Activated CD8-positive, alpha-beta T cell treated with anti-CD3 and anti-CD28 coated beads, Interleukin-2, amount 10 ng/mL, durations not matched to agents 7 days and 5 days (primary cell): ENCODE results near the gene USP3. TPM values are rescaled to one million over a fixed set of nuclear protein-coding genes. Genes with fewer than 3 reads are reported as not detected.
"Not testable (repeated sequence)": the region's sequence is repeated elsewhere in the genome, so short reads cannot be mapped to it uniquely, and the experiment has no call there.

Experiments
- ATAC-seq: fragments of 150-1000 bp; cut with Tn5 transposase; one replicate; pipeline ENCODE4 v1.10.0; 2021; ENCODE audit warnings: moderate library complexity
- CTCF ChIA-PET: fragments of 350-600 bp; sonication (Branson Sonifier 250); formaldehyde crosslinking; loops from one replicate; lab custom pipeline; 2021; ENCODE audit warnings: antibody characterized with exemption; lab: Charles Lee
- POLR2A ChIA-PET: fragments of 350-600 bp; sonication (Branson Sonifier 250); formaldehyde crosslinking; loops from one replicate; lab custom pipeline; 2021; ENCODE audit warnings: antibody characterized with exemption; lab: Charles Lee
- DNase-seq: peaks from one replicate; pipeline ENCODE4 v3.0.0-alpha.2; 2020
- H3K27ac Mint-ChIP-seq: one replicate; pipeline ENCODE4 v1.8.0; 2021; ENCODE audit warnings: mild to moderate bottlenecking, mixed read lengths
- H3K27me3 Mint-ChIP-seq: one replicate; pipeline ENCODE4 v1.8.0; 2021; ENCODE audit warnings: low read depth, mixed read lengths
- H3K36me3 Mint-ChIP-seq: one replicate; pipeline ENCODE4 v1.8.0; 2021; ENCODE audit warnings: low read depth, mixed read lengths
- H3K4me1 Mint-ChIP-seq: one replicate; pipeline ENCODE4 v1.8.0; 2021; ENCODE audit warnings: low read depth, mixed read lengths
- H3K4me3 Mint-ChIP-seq: one replicate; pipeline ENCODE4 v1.8.0; 2021; ENCODE audit warnings: mild to moderate bottlenecking, mixed read lengths
- H3K9me3 Mint-ChIP-seq: one replicate; pipeline ENCODE4 v1.8.0; 2022; ENCODE audit warnings: mixed read lengths; ENCODE audit not compliant: insufficient read depth
- total RNA-seq, 2 experiments: library from RNA; stranded (reverse); gene quantifications; one replicate each; pipeline ENCODE4 v1.2.3, GENCODE V29; 2021

The USP3 gene
- total RNA-seq, 2 experiments from 2014 or later, result 48.3 to 49.1 TPM

GRCh38 chr15:63478243-63478642, 26.1 kb upstream of the USP3 start:
- Mint-ChIP-seq H3K4me3 (no peak overlapping the region), H3K9me3 (no peaks in the 10 kb centered on the region), H3K36me3 (no peaks in the 10 kb centered on the region), H3K27ac (no peak overlapping the region), H3K27me3 (no peaks in the 10 kb centered on the region), H3K4me1 (peaks cover 49% of the 10 kb centered on the region)
- DNase-seq, result no peak
- no peak for ATAC-seq
- ChIA-PET CTCF (interaction anchor here (1.0 to 4.3 kb wide), 4 partner anchors 9 to 27 kb away, joined by 4 to 27 read pairs (median 10); partner anchors contain the start of gene USP3), POLR2A (interaction anchor here (6.5 kb wide), 1 partner anchor 26 kb away, joined by 36 read pairs; the partner anchor contains the start of gene USP3)

- no peaks in the 10 kb centered on the region for H3K36me3 Mint-ChIP-seq
- no peak overlapping the region for H3K27ac Mint-ChIP-seq
- no peak overlapping the region for H3K4me3 Mint-ChIP-seq
These were observed 24.0 kb upstream of the USP3 start for GRCh38 chr15:63480441-63480821.

GRCh38 chr15:63481105-63481810, 23.1 kb upstream of the USP3 start:
- Mint-ChIP-seq H3K27ac (no peak overlapping the region), H3K4me1 (peaks cover 54% of the 10 kb centered on the region), H3K36me3 (no peaks in the 10 kb centered on the region), H3K4me3 (no peak overlapping the region), H3K9me3 (no peaks in the 10 kb centered on the region), H3K27me3 (no peaks in the 10 kb centered on the region)
- ChIA-PET CTCF (interaction anchor here (2.0 to 8.2 kb wide), 5 partner anchors 15 to 24 kb away, joined by 5 to 124 read pairs (median 36); partner anchors contain the start of gene USP3), POLR2A (interaction anchor here (0.7 to 1.8 kb wide), 4 partner anchors 21 to 119 kb away, joined by 3 to 9 read pairs (median 4); no protein-coding TSS in a partner anchor)
- DNase-seq (no peak), ATAC-seq (no peak)

More at GRCh38 chr15:63480441-63480821, 24.0 kb upstream of the USP3 start:
- DNase-seq, result no peak
- Mint-ChIP-seq H3K27me3 (no peaks in the 10 kb centered on the region), H3K9me3 (no peaks in the 10 kb centered on the region), H3K4me1 (peaks cover 54% of the 10 kb centered on the region)
- ChIA-PET CTCF (interaction anchor here (1.7 to 5.7 kb wide), 5 partner anchors 14 to 119 kb away, joined by 5 to 36 read pairs (median 14); partner anchors contain the start of gene USP3), POLR2A (interaction anchor here (0.7 to 1.8 kb wide), 5 partner anchors 17 to 120 kb away, joined by 3 to 16 read pairs (median 9); partner anchors contain the start of gene USP3)
- ATAC-seq, result no peak

DNA sequence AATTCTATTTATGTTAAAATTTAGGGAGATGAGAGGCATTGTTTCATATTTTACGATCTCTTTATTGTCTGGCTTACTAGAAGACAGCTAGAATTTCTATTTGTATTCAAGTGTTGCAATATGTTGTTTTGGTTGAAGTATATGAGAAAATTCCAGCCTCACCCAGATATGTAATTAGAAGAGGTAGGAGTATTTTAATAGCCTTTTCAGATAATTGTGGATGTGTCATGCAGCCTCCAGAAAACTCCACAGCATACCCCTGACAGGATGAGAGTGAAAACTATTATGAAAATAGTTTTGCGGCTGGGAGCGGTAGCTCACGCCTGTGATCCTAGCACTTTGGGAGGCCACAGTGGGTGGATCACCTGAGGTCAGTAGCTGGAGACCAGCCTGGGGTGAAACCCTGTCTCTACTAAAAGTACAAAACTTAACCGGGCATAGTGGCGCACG, 21.5 kb upstream of the USP3 start:
- H3K4me1 Mint-ChIP-seq, result peaks cover 64% of the 10 kb centered on the region
- H3K9me3 Mint-ChIP-seq, result no peaks in the 10 kb centered on the region
- no peak overlapping the region for H3K27ac Mint-ChIP-seq
- CTCF ChIA-PET, result interaction anchor here (0.9 to 8.2 kb wide), 10 partner anchors 7 to 116 kb away, joined by 4 to 124 read pairs (median 8); partner anchors contain the start of gene USP3
- POLR2A ChIA-PET, result interaction anchor here (1.5 to 1.6 kb wide), 2 partner anchors 19 to 22 kb away, joined by 3 to 21 read pairs; partner anchors contain the start of gene USP3
- H3K27me3 Mint-ChIP-seq, result no peaks in the 10 kb centered on the region
- H3K4me3 Mint-ChIP-seq, result no peak overlapping the region
- no peak for ATAC-seq
- no peak for DNase-seq
- H3K36me3 Mint-ChIP-seq, result no peaks in the 10 kb centered on the region

DNA sequence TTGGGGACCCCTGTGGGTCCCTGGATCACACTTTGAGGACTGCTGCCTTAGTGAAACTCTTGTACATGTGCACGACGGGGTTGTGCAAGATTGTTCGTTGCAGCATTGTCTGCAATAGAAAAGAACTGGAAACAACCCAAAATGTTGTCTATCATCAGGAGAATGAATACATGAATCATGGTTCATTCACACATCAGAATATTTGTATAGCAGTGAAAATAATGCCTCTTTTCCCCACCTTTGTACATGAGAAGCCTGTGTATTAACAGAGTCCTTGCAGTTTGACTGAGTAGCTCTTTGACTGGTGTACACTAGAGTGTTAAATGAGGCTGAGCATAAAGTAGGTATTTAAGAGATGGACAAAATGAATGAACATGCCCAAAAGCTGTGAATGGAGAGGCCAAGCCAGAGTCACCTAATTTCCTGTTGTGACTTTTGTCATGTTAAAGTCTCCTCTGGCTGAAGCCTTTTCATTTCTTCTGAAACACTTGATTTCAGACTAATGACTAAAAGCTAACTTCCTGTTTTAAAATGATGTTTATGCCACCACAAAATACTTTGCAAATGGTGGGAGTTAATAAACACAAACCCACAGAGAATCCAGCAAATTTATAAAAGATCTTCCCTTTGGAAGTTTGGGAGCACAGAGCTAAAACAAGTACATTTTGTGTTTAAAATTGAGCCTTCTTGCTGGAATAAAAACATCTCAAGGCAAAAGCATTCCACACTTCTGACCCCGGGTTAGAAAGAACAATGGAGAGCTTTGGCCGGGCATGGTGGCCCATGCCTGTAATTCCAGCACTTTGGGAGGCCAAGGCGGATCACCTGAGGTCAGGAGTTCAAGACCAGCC, 20.6 kb upstream of the USP3 start:
- DNase-seq (no peak), ATAC-seq (no peak)
- Mint-ChIP-seq H3K27me3 (no peaks in the 10 kb centered on the region), H3K4me1 (peaks cover 64% of the 10 kb centered on the region), H3K27ac (peak overlapping the region; percentile 87), H3K4me3 (no peak overlapping the region), H3K9me3 (no peaks in the 10 kb centered on the region), H3K36me3 (no peaks in the 10 kb centered on the region)
- POLR2A ChIA-PET, result interaction anchor here (0.7 to 1.6 kb wide), 4 partner anchors 14 to 249 kb away, joined by 3 to 21 read pairs (median 4); partner anchors contain the start of gene USP3
- CTCF ChIA-PET, result interaction anchor here (0.7 to 8.2 kb wide), 14 partner anchors 8 to 126 kb away, joined by 3 to 124 read pairs (median 6); partner anchors contain the start of gene USP3

- H3K27me3 Mint-ChIP-seq, result no peaks in the 10 kb centered on the region
- H3K4me3 Mint-ChIP-seq, result no peak overlapping the region
- peak overlapping the region; percentile 87 for H3K27ac Mint-ChIP-seq
- H3K4me1 Mint-ChIP-seq, result peaks cover 59% of the 10 kb centered on the region
- ATAC-seq, result no peak
- ChIA-PET POLR2A (interaction anchor here (1.1 to 1.6 kb wide), 3 partner anchors 14 to 20 kb away, joined by 3 to 21 read pairs (median 5); partner anchors contain the start of gene USP3), CTCF (interaction anchor here (0.8 to 8.2 kb wide), 14 partner anchors 8 to 126 kb away, joined by 3 to 124 read pairs (median 6); partner anchors contain the start of gene USP3)
- DNase-seq, result no peak
- H3K9me3 Mint-ChIP-seq, result no peaks in the 10 kb centered on the region
- no peaks in the 10 kb centered on the region for H3K36me3 Mint-ChIP-seq
These were observed 19.8 kb upstream of the USP3 start for GRCh38 chr15:63484433-63485186.

- POLR2A ChIA-PET, result interaction anchor here (1.0 to 1.7 kb wide), 5 partner anchors 10 to 23 kb away, joined by 5 to 19 read pairs (median 11); partner anchors contain the start of gene USP3
- Mint-ChIP-seq H3K27ac (peak overlapping the region; percentile 62), H3K4me1 (peaks cover 53% of the 10 kb centered on the region), H3K36me3 (no peaks in the 10 kb centered on the region), H3K9me3 (no peaks in the 10 kb centered on the region), H3K4me3 (no peak overlapping the region), H3K27me3 (no peaks in the 10 kb centered on the region)
- peak; percentile 92 for DNase-seq
- ATAC-seq, result peak; percentile 96
- CTCF ChIA-PET, result interaction anchor here (0.6 to 8.2 kb wide), 29 partner anchors 10 to 606 kb away, joined by 3 to 172 read pairs (median 4); partner anchors contain the start of genes CIAO2A and USP3
These were observed 17.2 kb upstream of the USP3 start for GRCh38 chr15:63487076-63487757.

DNA sequence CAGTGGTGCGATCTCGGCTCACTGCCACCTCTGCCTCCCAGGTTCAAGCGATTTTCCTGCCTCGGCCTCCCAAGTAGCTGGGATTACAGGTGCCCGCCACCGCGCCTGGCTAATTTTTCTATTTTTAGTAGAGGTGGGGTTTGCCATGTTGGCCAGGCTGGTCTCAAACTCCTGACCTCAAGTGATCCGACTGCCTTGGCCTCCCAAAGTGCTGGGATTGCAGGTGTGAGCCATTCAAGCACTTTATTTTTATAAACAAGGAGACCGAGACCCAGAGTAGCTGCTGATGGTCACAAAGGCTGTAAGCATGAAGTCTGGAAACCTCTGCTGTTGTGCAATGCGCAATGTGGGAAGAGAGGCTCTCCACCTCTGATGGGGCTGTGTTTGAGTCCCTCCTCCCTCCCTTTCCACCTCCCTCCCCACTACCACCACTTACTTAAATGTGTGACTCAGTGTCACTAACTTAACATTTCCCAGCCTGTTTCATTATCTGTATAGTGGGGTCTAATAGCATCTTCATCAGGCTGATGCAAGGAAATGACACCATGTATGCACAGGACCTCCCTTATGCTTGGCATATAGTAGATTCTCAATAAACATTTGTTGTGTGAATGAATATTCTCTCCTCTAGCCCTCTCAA, 16.5 kb upstream of the USP3 start:
- not testable (repeated sequence) for ATAC-seq, DNase-seq, H3K27me3 Mint-ChIP-seq, H3K27ac Mint-ChIP-seq, H3K36me3 Mint-ChIP-seq, H3K4me3 Mint-ChIP-seq, H3K9me3 Mint-ChIP-seq
- H3K4me1 Mint-ChIP-seq, result peaks cover 52% of the 10 kb centered on the region
- POLR2A ChIA-PET, result interaction anchor here (1.0 to 1.7 kb wide), 5 partner anchors 10 to 22 kb away, joined by 5 to 19 read pairs (median 11); partner anchors contain the start of gene USP3
- CTCF ChIA-PET, result interaction anchor here (0.6 to 8.2 kb wide), 27 partner anchors 9 to 579 kb away, joined by 3 to 172 read pairs (median 5); partner anchors contain the start of gene USP3

DNA sequence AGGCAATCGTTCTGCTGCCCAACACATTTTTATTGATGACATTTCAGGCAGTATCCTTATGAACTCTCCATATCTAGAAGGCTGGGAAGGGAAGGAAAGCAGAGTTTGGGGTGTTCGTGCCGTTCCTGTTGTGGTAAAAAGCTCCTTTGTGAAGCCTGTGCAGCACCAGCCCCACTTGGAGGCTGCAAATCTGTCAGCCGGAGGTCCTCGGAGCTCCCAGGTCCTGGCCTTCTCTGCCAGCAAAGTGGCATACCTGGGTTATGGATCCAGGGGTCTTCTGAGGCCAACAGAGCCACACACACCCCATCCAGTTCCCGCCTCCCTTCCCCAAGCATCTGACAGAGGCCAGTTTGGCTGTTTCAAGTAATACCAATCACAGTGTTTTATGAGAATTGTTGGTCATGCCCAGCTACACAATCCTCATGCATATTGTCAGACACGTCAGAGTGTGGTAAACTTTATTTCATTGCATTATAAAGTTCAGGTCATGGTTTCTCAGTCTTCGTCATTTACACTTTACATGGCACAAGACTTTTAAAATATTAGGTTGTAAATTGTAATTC, 15.9 kb upstream of the USP3 start:
- Mint-ChIP-seq H3K9me3 (no peaks in the 10 kb centered on the region), H3K4me1 (peaks cover 56% of the 10 kb centered on the region), H3K27ac (no peak overlapping the region), H3K36me3 (no peaks in the 10 kb centered on the region), H3K4me3 (no peak overlapping the region), H3K27me3 (no peaks in the 10 kb centered on the region)
- no peak for ATAC-seq
- ChIA-PET CTCF (interaction anchor here (1.5 to 8.2 kb wide), 11 partner anchors 9 to 578 kb away, joined by 3 to 172 read pairs (median 7); partner anchors contain the start of gene USP3), POLR2A (interaction anchor here (0.6 to 1.7 kb wide), 3 partner anchors 9 to 113 kb away, joined by 4 to 15 read pairs (median 5); no protein-coding TSS in a partner anchor)
- no peak for DNase-seq
